Suprapubic skin (tissue), 4 donors: ENCODE data around the gene STRN4. TPM values are rescaled to one million over a fixed set of nuclear protein-coding genes. Genes with fewer than 3 reads are reported as not detected.

Experiments
- DNase-seq, 2 donors: peaks; one replicate each; pipeline ENCODE4 v3.0.0-alpha.2; 2019; ENCODE audit warnings: low spot score in 2 of 2
- H3K27ac ChIP-seq: fragments of 200-600 bp; sonication (generic); one replicate; pipeline ENCODE4 v1.5.1; 2019
- H3K27me3 ChIP-seq: fragments of 200-600 bp; sonication (generic); one replicate; pipeline ENCODE4 v1.5.1; 2019
- H3K36me3 ChIP-seq: fragments of 200-600 bp; sonication (generic); one replicate; pipeline ENCODE4 v1.5.1; 2019
- H3K4me1 ChIP-seq: fragments of 200-600 bp; sonication (generic); one replicate; pipeline ENCODE4 v1.5.1; 2019
- H3K4me3 ChIP-seq: fragments of 200-600 bp; sonication (generic); one replicate; pipeline ENCODE4 v1.5.1; 2019; ENCODE audit warnings: mild to moderate bottlenecking
- H3K9me3 ChIP-seq: fragments of 200-600 bp; sonication (generic); one replicate; pipeline ENCODE4 v1.5.1; 2019
- EP300 ChIP-seq: sonication (generic); formaldehyde crosslinking; IDR thresholded peaks from one replicate; pipeline ENCODE4 v1.6.1; 2017; ENCODE audit warnings: antibody characterized with exemption
- POLR2A ChIP-seq, 2 donors: fragments of 450-650 bp; IDR thresholded peaks; one replicate each; pipeline ENCODE4 v1.6.1; 2017; ENCODE audit warnings: antibody characterized with exemption in 2 of 2, mild to moderate bottlenecking in 2 of 2, moderate library complexity in 2 of 2
- POLR2AphosphoS5 ChIP-seq, 3 donors: sonication (generic); formaldehyde crosslinking; IDR thresholded peaks; one replicate each; pipeline ENCODE4 v1.6.1; 2017; ENCODE audit warnings: antibody characterized with exemption in 3 of 3
- WGBS: methylation state at CpG from one replicate; pipeline ENCODE4 v1.1.5; 2018; 5-methylcytosine and 5-hydroxymethylcytosine counted together
- total RNA-seq, 4 donors: library from RNA; depleted of rRNA; stranded (reverse); fragments of >200 nt; gene quantifications; one replicate each; pipeline ENCODE4 v1.1.0, GENCODE V29; 2016
- TF ChIP-seq, protein P1 (sequence below), 2 donors: fragments of 200-600 bp in 1 of 2; fragments of 450-650 bp in 1 of 2; sonication (generic) in 1 of 2; IDR thresholded peaks; one replicate each; pipeline ENCODE4 v1.5.1; 2016 to 2019; ENCODE audit warnings: antibody characterized with exemption in 2 of 2, mild to moderate bottlenecking in 1 of 2, moderate library complexity in 1 of 2

STRN4 gene
- total RNA-seq, 4 donors from 2014 or later: 73.2 to 87.6 (median 81.1) TPM

DNA sequence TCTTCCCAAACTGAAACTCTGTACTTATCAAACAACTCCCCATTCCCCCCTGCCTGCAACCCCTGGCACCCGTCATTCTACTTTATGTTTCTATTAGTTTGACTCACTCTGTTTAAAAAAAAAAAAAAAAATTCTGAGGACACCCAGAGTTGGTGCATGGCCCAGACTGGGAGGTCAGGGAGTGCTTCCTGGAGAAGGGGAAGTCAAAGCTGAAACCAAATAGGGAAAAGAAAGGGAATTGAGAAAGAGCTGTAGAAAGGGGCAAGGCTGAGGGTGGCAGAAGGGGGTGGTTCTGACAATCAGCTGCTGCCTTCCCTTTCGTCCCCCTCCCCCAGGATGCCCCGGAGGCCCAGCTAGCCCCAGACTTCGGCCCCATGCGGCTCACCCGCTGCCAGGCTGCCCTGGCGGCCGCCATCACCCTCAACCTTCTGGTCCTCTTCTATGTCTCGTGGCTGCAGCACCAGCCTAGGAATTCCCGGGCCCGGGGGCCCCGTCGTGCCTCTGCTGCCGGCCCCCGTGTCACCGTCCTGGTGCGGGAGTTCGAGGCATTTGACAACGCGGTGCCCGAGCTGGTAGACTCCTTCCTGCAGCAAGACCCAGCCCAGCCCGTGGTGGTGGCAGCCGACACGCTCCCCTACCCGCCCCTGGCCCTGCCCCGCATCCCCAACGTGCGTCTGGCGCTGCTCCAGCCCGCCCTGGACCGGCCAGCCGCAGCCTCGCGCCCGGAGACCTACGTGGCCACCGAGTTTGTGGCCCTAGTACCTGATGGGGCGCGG, 9.0 kb upstream of the STRN4 start:
- H3K27ac ChIP-seq: no peak overlapping the region

DNA sequence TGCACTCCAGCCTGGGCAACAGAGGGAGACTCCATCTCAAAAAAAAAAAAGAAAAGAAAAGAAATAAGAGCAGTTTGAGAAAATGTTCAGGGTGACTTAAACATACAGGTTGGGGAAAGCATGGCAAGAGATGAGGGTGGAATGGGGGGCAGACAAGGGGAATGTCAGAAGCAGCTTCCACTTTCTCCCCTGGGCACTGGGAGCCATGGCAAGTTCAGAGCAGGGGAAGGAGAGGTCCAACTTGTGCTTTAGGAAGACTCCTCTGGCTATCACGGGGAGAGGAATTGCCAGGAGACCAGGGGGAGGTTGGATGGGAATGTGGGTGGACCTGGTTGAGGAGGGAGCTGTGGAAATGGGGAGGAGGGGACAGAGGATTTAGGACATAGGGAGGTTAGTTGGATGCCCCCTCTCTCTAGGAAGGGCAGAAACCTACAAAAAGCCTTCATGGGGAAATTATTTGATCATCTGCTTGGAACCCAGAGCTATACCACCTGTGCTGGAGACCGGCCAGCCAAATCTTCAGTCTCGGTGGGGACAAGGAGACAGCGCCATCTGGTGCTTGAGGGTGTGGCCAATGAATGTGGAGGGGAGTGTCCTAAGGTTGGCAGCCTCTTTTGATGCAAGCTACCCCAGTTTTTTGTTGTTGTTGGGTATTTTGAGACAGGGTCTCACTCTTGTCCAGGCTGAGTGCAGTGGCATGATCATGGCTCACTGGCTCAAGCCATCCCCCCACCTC, 7.3 kb upstream of the STRN4 start:
- Histone ChIP-seq H3K27ac (no peak overlapping the region), H3K36me3 (peaks cover 10% of the 10 kb centered on the region), H3K4me1 (peaks cover 8% of the 10 kb centered on the region), H3K9me3 (no peaks in the 10 kb centered on the region), H3K27me3 (no peaks in the 10 kb centered on the region), H3K4me3 (no peak overlapping the region)
- DNase-seq: no peak
- TF ChIP-seq, protein P1, sequence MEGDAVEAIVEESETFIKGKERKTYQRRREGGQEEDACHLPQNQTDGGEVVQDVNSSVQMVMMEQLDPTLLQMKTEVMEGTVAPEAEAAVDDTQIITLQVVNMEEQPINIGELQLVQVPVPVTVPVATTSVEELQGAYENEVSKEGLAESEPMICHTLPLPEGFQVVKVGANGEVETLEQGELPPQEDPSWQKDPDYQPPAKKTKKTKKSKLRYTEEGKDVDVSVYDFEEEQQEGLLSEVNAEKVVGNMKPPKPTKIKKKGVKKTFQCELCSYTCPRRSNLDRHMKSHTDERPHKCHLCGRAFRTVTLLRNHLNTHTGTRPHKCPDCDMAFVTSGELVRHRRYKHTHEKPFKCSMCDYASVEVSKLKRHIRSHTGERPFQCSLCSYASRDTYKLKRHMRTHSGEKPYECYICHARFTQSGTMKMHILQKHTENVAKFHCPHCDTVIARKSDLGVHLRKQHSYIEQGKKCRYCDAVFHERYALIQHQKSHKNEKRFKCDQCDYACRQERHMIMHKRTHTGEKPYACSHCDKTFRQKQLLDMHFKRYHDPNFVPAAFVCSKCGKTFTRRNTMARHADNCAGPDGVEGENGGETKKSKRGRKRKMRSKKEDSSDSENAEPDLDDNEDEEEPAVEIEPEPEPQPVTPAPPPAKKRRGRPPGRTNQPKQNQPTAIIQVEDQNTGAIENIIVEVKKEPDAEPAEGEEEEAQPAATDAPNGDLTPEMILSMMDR (IDR thresholded peaks at IDR 0.05): peak; percentile 19 to 48
- TF ChIP-seq POLR2A (IDR thresholded peaks at IDR 0.05): no peak
- TF ChIP-seq POLR2AphosphoS5 (IDR thresholded peaks at IDR 0.05): no peak
- 39% methylated on average over 4 of the region's 4 CpGs for WGBS

More for the DNA sequence above, 9.0 kb upstream of the STRN4 start:
- TF ChIP-seq, protein P1 (IDR thresholded peaks at IDR 0.05): no peak
- TF ChIP-seq POLR2A (IDR thresholded peaks at IDR 0.05): no peak
- no peak overlapping the region for H3K4me3 ChIP-seq
- H3K36me3 ChIP-seq: peaks cover 10% of the 10 kb centered on the region
- H3K4me1 ChIP-seq: peaks cover 18% of the 10 kb centered on the region
- no peaks in the 10 kb centered on the region for H3K27me3 ChIP-seq
- no peaks in the 10 kb centered on the region for H3K9me3 ChIP-seq
- DNase-seq: no peak
- 82% methylated on average over 39 of the region's 39 CpGs for WGBS

DNA sequence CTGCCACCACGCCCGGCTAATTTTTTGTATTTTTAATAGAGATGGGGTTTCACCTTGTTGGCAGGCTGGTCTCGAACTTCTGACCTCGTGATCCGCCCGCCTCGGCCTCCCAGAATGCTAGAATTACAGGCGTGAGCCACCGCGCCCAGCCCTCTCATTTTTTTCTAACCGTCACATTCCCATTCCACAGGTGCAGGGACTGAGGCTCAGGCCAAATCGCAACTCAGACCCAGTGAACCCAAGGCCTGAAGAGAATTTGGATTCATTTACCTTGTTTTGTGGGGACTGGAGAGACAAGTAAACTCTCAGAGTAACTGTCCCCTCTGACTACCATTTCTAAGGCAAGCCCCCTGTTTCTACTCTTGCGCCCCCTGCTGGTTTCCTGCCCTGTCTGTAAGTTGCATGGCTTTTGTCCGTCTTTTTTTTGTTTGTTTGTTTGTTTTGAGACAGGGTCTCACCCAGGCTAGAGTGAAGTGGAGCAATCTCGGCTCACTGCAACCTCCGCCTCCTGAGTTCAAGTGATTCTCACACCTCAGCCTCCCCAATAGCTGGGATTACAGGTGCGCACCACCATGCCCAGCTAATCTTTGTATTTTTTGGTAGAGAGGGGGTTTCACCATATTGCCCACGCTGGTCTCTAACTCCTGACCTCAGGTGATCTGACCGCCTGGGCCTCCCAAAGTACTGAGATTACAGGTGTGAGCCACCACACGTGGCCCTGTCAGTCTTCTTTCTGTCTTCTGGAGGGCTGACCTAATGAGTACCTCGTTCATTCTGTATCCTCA, 2.3 kb upstream of the STRN4 start:
- DNase-seq: no peak
- no peak overlapping the region for H3K4me3 ChIP-seq
- no peak for TF ChIP-seq POLR2A (IDR thresholded peaks at IDR 0.05)
- TF ChIP-seq POLR2AphosphoS5 (IDR thresholded peaks at IDR 0.05): no peak
- no peak for TF ChIP-seq EP300
- TF ChIP-seq, protein P1 (IDR thresholded peaks at IDR 0.05): peak; percentile 43 to 61
- H3K9me3 ChIP-seq: no peaks in the 10 kb centered on the region
- no peaks in the 10 kb centered on the region for H3K27me3 ChIP-seq
- peaks cover 27% of the 10 kb centered on the region for H3K4me1 ChIP-seq
- WGBS: 87% methylated on average over 21 of the region's 21 CpGs
- no peak overlapping the region for H3K27ac ChIP-seq
- H3K36me3 ChIP-seq: no peaks in the 10 kb centered on the region

DNA sequence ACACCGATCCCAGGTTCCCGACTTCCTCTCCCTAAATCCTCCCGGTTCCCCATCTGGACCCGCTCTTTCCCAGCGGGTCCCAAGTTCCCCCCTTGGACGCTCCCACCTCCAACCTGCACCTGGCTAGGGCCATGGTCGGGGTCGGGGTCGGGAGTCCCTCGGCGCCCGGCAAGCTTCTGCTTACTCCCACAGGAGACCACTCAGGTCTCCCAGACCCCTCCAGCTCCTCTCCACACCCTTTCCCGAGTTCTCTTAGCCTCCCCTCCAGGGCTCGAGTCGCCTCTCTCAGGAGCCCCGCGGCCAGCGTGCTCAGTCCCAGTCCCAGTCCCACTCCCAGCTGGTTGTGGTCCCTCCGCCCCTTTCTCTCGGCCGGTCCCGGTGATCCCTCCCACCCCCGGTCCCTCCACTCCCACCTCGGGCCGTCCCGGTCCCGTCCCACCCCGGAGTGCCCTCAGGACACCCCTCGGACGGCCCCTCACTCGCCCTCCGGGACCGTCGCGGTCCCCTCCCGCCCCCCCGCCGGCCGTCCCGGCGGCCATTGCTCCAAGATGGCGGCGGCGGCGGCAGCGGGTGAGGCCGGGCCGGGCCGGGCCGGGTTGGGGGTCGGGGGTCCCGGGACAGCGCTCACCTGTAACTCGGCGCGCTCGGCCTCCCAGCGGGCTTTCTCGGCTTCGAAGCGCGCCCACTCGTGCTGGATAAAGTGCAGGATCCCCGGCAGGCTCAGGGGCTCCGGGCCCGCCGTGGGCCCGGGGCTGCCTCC, 549 bp downstream of the STRN4 start, which contains the start of gene FKRP:
FKRP (plus strand) TSS at position 537 of the 760 bp plus-strand sequence. CDS start 9,394 bp downstream, outside the sequence.
- Histone ChIP-seq H3K9me3 (no peaks in the 10 kb centered on the region), H3K27ac (peak within 1 kb of the TSS; percentile 89), H3K36me3 (no peaks in the 10 kb centered on the region), H3K4me1 (peaks cover 49% of the 10 kb centered on the region), H3K4me3 (peak within 1 kb of the TSS; percentile 86), H3K27me3 (no peaks in the 10 kb centered on the region)
- no peak for DNase-seq
- WGBS: under 1% methylated on average over 29 of the region's 68 CpGs
- no peak for TF ChIP-seq EP300
- TF ChIP-seq, protein P1 (IDR thresholded peaks at IDR 0.05): no peak
- TF ChIP-seq POLR2AphosphoS5 (IDR thresholded peaks at IDR 0.05): no peak
- TF ChIP-seq POLR2A (IDR thresholded peaks at IDR 0.05): no peak
